ENCODE data around the gene PTPRA. TPM values are rescaled to one million over a fixed set of nuclear protein-coding genes. Genes with fewer than 3 reads are reported as not detected.

The PTPRA gene
- total and polyA plus RNA-seq, 10 of the 15 experiments (the other 5 are each of a cell fraction or from before 2014, with no cell fraction given), result 3.9 to 62.1 (median 34.6) TPM

DNA sequence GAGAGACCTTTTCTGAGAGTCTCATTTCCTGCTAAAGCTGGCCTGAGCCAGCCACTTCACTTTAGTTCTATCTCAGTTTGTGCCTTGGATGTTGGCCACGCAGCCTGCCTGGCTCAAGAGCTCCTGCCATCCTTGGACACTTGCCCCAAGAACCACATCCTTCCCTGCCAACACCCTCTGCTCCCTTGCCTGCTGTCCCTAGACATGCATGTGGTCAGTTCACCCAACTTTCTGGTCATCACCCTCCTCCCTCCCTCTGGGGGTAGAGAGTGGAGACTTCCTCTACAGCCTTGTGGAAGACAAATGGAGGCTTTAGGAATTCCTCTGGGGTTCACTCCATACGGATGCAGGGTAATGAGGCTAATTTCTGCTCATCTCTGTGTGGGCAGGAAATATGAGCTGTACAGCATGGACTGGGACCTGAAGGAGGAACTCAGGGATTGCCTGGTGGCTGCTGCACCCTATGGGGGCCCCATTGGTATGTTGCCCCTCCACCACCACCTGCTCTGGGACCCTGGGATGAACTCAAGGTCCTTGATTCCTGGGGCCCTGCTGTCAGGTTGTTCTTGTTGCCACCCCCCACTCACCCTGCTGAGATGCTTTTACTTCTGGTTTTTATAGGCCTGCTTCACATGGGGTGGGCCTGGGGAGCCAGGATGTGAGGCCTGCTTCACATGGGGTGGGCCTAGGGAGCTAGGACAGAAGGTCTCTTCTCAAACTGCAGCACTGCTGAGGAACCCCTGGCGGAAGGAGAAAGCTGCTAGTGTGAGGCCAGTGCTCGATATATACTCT is 13.8 kb upstream of the PTPRA start:
- CTCF ChIA-PET, result interaction anchor here (1.4 to 1.7 kb wide), 2 partner anchors 10 to 144 kb away, joined by 3 to 5 read pairs; no protein-coding TSS in a partner anchor
- FAIRE-seq, result no peak
- no peak for DNase-seq (ENCODE audit: low read depth, low spot score)
- WGBS (ENCODE audit: insufficient coverage, insufficient replicate concordance, low lambda C conversion rate, missing lambda C conversion rate), result 94% methylated on average over 4 of the region's 4 CpGs
- TF ChIP-seq, protein P1, sequence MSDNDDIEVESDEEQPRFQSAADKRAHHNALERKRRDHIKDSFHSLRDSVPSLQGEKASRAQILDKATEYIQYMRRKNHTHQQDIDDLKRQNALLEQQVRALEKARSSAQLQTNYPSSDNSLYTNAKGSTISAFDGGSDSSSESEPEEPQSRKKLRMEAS (IDR thresholded peaks at IDR 0.05; ENCODE audit: low read depth, low read length), result no peak
- TF ChIP-seq, protein P2, sequence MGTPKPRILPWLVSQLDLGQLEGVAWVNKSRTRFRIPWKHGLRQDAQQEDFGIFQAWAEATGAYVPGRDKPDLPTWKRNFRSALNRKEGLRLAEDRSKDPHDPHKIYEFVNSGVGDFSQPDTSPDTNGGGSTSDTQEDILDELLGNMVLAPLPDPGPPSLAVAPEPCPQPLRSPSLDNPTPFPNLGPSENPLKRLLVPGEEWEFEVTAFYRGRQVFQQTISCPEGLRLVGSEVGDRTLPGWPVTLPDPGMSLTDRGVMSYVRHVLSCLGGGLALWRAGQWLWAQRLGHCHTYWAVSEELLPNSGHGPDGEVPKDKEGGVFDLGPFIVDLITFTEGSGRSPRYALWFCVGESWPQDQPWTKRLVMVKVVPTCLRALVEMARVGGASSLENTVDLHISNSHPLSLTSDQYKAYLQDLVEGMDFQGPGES (IDR thresholded peaks at IDR 0.05), result no peak
- TF ChIP-seq CBX3 (IDR thresholded peaks at IDR 0.05; ENCODE audit: borderline replicate concordance, low read depth), result no peak
- no peak for TF ChIP-seq NFYB (IDR thresholded peaks at IDR 0.05; ENCODE audit: insufficient read depth, low read depth, low read length)
- TF ChIP-seq CREM (IDR thresholded peaks at IDR 0.05; ENCODE audit: low read depth), result no peak
- no peak for TF ChIP-seq SMAD1 (IDR thresholded peaks at IDR 0.05; ENCODE audit: low read depth, partially characterized antibody)
- no peak for TF ChIP-seq MEF2A (IDR thresholded peaks at IDR 0.05; ENCODE audit: insufficient read depth, low read depth, low read length)
- no peak for TF ChIP-seq NR2C2 (IDR thresholded peaks at IDR 0.05; ENCODE audit: borderline replicate concordance, control insufficient read depth, insufficient read length, low read depth)
- no peak for TF ChIP-seq MTA2 (IDR thresholded peaks at IDR 0.05; ENCODE audit: low read depth)
- TF ChIP-seq, protein P3, sequence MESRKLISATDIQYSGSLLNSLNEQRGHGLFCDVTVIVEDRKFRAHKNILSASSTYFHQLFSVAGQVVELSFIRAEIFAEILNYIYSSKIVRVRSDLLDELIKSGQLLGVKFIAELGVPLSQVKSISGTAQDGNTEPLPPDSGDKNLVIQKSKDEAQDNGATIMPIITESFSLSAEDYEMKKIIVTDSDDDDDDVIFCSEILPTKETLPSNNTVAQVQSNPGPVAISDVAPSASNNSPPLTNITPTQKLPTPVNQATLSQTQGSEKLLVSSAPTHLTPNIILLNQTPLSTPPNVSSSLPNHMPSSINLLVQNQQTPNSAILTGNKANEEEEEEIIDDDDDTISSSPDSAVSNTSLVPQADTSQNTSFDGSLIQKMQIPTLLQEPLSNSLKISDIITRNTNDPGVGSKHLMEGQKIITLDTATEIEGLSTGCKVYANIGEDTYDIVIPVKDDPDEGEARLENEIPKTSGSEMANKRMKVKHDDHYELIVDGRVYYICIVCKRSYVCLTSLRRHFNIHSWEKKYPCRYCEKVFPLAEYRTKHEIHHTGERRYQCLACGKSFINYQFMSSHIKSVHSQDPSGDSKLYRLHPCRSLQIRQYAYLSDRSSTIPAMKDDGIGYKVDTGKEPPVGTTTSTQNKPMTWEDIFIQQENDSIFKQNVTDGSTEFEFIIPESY (IDR thresholded peaks at IDR 0.05), result no peak
- TF ChIP-seq, protein P4, sequence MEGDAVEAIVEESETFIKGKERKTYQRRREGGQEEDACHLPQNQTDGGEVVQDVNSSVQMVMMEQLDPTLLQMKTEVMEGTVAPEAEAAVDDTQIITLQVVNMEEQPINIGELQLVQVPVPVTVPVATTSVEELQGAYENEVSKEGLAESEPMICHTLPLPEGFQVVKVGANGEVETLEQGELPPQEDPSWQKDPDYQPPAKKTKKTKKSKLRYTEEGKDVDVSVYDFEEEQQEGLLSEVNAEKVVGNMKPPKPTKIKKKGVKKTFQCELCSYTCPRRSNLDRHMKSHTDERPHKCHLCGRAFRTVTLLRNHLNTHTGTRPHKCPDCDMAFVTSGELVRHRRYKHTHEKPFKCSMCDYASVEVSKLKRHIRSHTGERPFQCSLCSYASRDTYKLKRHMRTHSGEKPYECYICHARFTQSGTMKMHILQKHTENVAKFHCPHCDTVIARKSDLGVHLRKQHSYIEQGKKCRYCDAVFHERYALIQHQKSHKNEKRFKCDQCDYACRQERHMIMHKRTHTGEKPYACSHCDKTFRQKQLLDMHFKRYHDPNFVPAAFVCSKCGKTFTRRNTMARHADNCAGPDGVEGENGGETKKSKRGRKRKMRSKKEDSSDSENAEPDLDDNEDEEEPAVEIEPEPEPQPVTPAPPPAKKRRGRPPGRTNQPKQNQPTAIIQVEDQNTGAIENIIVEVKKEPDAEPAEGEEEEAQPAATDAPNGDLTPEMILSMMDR (IDR thresholded peaks at IDR 0.05 in 2 of 3, conservative IDR thresholded peaks at IDR 0.05 in 1 of 3; ENCODE audit: control insufficient read depth in 2 of 3, extremely low read depth in 1 of 3, insufficient read depth in 1 of 3, low read depth in 3 of 3, low read length in 3 of 3), result no peak
- TF ChIP-seq GATAD2B (conservative IDR thresholded peaks at IDR 0.05; ENCODE audit: low read depth), result no peak
- no peak for TF ChIP-seq NBN (IDR thresholded peaks at IDR 0.05)
- TF ChIP-seq NFXL1 (IDR thresholded peaks at IDR 0.05; ENCODE audit: borderline replicate concordance), result no peak
- SMC1A ChIA-PET (ENCODE audit: uncharacterized antibody, unreplicated experiment), result no interaction called here
- Histone ChIP-seq H3K9ac (ENCODE audit: control insufficient read depth, insufficient read depth, low read length) (no peak overlapping the region), H3K27ac (ENCODE audit: control insufficient read depth, insufficient read depth) (no peak overlapping the region), H3K9me3 (replicated peaks; ENCODE audit: control insufficient read depth, insufficient read depth, low read length) (no peaks in the 10 kb centered on the region), H3K4me2 (ENCODE audit: control insufficient read depth, insufficient read depth) (no peak overlapping the region), H3K36me3 (ENCODE audit: control insufficient read depth in 2 of 2, insufficient read depth in 2 of 2, low read length in 1 of 2) (peaks cover 4 to 5% of the 10 kb centered on the region in 2 experiments), H2AFZ (ENCODE audit: control insufficient read depth, low read depth, low read length) (no peak overlapping the region), H3K4me3 (no peak overlapping the region), H4K20me1 (ENCODE audit: control insufficient read depth, insufficient read depth) (no peaks in the 10 kb centered on the region), H3K79me2 (ENCODE audit: control insufficient read depth, insufficient read depth, low read length) (no peaks in the 10 kb centered on the region), H3K4me1 (ENCODE audit: control insufficient read depth, insufficient read depth, low read length) (no peaks in the 10 kb centered on the region), H3K27me3 (replicated peaks in 1 of 2; ENCODE audit: control insufficient read depth in 2 of 2, insufficient read depth in 2 of 2, low read length in 1 of 2) (no peaks in the 10 kb centered on the region)
- in situ Hi-C loops (cut with MboI), result no loop called here
- BruUV-seq (replicated peaks), result no TSS peak
- no peak for ATAC-seq
- POLR2A ChIA-PET, result no interaction called here
- RAD21 ChIA-PET (ENCODE audit: unreplicated experiment), result no interaction called here
- intact Hi-C loops (cut with micrococcal nuclease; ENCODE audit: unreplicated experiment), result no loop called here
